Uterus (tissue), 4 donors: ENCODE results near the gene RPN1. TPM values are rescaled to one million over a fixed set of nuclear protein-coding genes. Genes with fewer than 3 reads are reported as not detected.
A peak's percentile ranks its signal among the peaks of the same experiment; 100 is the strongest.

Source experiments
- DNase-seq, 2 donors: peaks; one replicate each; pipeline ENCODE4 v3.0.0-alpha.2; 2019 to 2020
- H3K27ac ChIP-seq, 2 donors: fragments of 200-600 bp; sonication (generic); 1 replicate in 1 of 2; 2 replicates in 1 of 2; pipeline ENCODE4 v1.5.1; 2016 to 2018
- H3K27me3 ChIP-seq, 2 donors: fragments of 200-600 bp; sonication (generic); one replicate each; pipeline ENCODE4 v1.5.1; 2018 to 2019; ENCODE audit warnings: control low read depth in 1 of 2
- H3K36me3 ChIP-seq, 2 donors: fragments of 200-600 bp; sonication (generic); one replicate each; pipeline ENCODE4 v1.5.1; 2019; ENCODE audit warnings: control low read depth in 1 of 2
- H3K4me1 ChIP-seq, 2 donors: fragments of 200-600 bp; sonication (generic); one replicate each; pipeline ENCODE4 v1.5.1; 2018 to 2019; ENCODE audit warnings: control low read depth in 1 of 2
- H3K4me3 ChIP-seq, 2 donors: fragments of 200-600 bp; sonication (generic); 1 replicate in 1 of 2; 2 replicates in 1 of 2; pipeline ENCODE4 v1.5.1; 2018 to 2019; ENCODE audit warnings: mild to moderate bottlenecking in 1 of 2
- H3K9me3 ChIP-seq, 2 donors: fragments of 200-600 bp; sonication (generic); one replicate each; pipeline ENCODE4 v1.5.1; 2019; ENCODE audit warnings: control low read depth in 1 of 2
- POLR2A ChIP-seq, 2 donors: fragments of 450-650 bp; IDR thresholded peaks; one replicate each; pipeline ENCODE4 v1.6.1; 2016; ENCODE audit warnings: antibody characterized with exemption in 2 of 2, mild to moderate bottlenecking in 1 of 2, moderate library complexity in 1 of 2
- intact Hi-C: fragments of 100-400 bp; cut with DNase I; formaldehyde crosslinking; loops from one replicate; pipeline ENCODE4 v1.15.1; 2023; ENCODE audit warnings: low total_unique reads
- total RNA-seq, 4 donors: library from RNA; depleted of rRNA in 3 of 4; stranded (reverse); fragments of >200 nt in 3 of 4; gene quantifications; one replicate each; pipeline versions ENCODE4 v1.1.0 to v1.2.4, GENCODE V29; 2014 to 2023
- TF ChIP-seq, protein P1 (sequence below), 4 experiments: fragments of 200-600 bp in 2 of 4; fragments of 450-650 bp in 2 of 4; sonication (generic) in 2 of 4; IDR thresholded peaks; one replicate each; pipeline ENCODE4 v1.5.1; 2016 to 2019; ENCODE audit warnings: antibody characterized with exemption in 4 of 4, mild to moderate bottlenecking in 2 of 4, moderate library complexity in 1 of 4
- donor health status: DM: yes; HTN: yes; CAD: no.

RPN1 gene
- total RNA-seq, 4 donors from 2014 or later, result 134 to 307 (median 209) TPM

DNA sequence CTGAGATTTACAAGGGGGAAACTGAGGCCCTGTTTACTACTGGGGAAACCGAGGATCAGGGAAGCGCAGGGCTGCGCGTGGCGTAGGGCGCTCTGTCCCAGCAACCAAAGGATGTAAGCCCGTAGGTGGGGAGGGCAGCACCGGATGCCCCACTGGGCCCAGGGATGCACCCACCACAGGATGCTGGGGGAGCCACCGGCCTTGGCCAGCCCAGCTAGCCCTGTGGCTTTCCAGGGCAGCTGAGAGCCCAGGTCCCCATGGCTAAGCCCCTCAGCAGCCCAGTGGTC is 33.4 kb downstream of the RPN1 start:
- Histone ChIP-seq H3K9me3 (no peaks in the 10 kb centered on the region), H3K36me3 (no peaks in the 10 kb centered on the region), H3K4me3 (peak overlapping the region; percentile 69 to 88), H3K27ac (peak overlapping the region; percentile 83 to 95), H3K4me1 (no peaks in the 10 kb centered on the region), H3K27me3 (no peaks in the 10 kb centered on the region)
- intact Hi-C loops, result no loop called here
- no peak for DNase-seq
- TF ChIP-seq POLR2A (IDR thresholded peaks at IDR 0.05), result no peak
- TF ChIP-seq, protein P1, sequence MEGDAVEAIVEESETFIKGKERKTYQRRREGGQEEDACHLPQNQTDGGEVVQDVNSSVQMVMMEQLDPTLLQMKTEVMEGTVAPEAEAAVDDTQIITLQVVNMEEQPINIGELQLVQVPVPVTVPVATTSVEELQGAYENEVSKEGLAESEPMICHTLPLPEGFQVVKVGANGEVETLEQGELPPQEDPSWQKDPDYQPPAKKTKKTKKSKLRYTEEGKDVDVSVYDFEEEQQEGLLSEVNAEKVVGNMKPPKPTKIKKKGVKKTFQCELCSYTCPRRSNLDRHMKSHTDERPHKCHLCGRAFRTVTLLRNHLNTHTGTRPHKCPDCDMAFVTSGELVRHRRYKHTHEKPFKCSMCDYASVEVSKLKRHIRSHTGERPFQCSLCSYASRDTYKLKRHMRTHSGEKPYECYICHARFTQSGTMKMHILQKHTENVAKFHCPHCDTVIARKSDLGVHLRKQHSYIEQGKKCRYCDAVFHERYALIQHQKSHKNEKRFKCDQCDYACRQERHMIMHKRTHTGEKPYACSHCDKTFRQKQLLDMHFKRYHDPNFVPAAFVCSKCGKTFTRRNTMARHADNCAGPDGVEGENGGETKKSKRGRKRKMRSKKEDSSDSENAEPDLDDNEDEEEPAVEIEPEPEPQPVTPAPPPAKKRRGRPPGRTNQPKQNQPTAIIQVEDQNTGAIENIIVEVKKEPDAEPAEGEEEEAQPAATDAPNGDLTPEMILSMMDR (IDR thresholded peaks at IDR 0.05), result no peak

DNA sequence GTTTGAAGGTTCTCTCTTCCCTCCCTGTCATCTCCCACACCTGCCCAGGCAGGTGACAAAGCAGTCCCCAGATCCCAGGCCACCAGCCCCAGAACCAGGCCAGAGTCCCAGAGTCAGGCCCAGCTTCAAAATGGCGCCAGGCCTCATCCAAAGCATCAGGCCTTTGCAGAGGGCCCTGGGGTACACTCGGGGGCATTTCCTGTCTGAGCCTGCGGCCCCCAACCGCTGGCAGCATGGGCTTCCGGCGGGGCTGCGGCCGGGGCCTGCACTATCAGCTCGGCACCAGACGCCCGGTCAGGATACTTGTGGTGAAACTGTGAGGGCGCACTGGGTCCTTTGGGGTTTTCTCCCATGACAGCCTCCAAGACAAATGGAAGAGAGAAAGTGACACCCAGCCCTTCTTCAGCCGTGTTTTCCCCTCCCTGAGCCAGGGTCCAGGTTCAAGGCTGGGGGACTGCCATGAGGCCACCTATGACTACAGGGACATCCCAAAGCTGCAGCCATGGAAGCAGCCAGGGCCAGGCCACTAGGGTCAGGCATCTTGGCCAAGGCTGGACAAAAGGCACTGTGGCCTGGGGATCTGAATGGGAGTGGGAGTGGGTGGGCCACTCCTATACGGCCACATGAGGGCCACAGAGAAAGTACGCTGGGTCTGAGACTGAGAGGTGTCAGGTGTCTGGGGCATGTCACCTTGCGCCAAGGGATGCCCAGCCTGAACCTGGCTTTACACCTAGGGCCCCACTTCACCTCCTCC is 33.9 kb downstream of the RPN1 start:
- Histone ChIP-seq H3K36me3 (no peaks in the 10 kb centered on the region), H3K9me3 (no peaks in the 10 kb centered on the region), H3K4me1 (no peaks in the 10 kb centered on the region), H3K27ac (peak overlapping the region; percentile 83 to 95), H3K27me3 (no peaks in the 10 kb centered on the region), H3K4me3 (no peak overlapping the region)
- intact Hi-C loops, result no loop called here
- no peak for DNase-seq
- TF ChIP-seq, protein P1 (IDR thresholded peaks at IDR 0.05), result no peak
- TF ChIP-seq POLR2A (IDR thresholded peaks at IDR 0.05), result no peak

DNA sequence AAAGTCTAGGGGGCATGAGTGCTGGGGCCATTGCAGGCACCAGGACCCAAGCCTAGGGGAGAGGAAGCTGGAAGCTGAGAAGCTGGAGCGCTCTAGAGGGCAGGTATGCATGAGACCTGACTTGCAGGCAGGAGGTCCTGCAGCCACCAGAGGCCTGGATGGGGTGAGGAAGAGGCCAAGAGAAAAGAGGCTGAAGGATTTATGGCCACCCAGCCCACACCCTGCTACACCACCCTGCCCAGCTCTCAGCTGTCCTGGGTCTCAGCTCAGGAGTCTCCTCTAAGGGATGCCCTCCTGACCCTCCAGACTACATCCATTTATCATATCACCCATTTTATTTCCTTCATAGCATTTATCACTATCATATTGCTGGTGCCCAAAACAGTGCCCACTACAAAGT is 36.5 kb downstream of the RPN1 start:
- H3K9me3 ChIP-seq, result no peaks in the 10 kb centered on the region
- intact Hi-C loops, result no loop called here
- no peak for DNase-seq
- H3K27me3 ChIP-seq, result no peaks in the 10 kb centered on the region
- no peak overlapping the region for H3K27ac ChIP-seq
- H3K4me3 ChIP-seq, result no peak overlapping the region
- TF ChIP-seq, protein P1 (IDR thresholded peaks at IDR 0.05), result no peak
- no peak for TF ChIP-seq POLR2A (IDR thresholded peaks at IDR 0.05)
- no peaks in the 10 kb centered on the region for H3K4me1 ChIP-seq
- no peaks in the 10 kb centered on the region for H3K36me3 ChIP-seq

DNA sequence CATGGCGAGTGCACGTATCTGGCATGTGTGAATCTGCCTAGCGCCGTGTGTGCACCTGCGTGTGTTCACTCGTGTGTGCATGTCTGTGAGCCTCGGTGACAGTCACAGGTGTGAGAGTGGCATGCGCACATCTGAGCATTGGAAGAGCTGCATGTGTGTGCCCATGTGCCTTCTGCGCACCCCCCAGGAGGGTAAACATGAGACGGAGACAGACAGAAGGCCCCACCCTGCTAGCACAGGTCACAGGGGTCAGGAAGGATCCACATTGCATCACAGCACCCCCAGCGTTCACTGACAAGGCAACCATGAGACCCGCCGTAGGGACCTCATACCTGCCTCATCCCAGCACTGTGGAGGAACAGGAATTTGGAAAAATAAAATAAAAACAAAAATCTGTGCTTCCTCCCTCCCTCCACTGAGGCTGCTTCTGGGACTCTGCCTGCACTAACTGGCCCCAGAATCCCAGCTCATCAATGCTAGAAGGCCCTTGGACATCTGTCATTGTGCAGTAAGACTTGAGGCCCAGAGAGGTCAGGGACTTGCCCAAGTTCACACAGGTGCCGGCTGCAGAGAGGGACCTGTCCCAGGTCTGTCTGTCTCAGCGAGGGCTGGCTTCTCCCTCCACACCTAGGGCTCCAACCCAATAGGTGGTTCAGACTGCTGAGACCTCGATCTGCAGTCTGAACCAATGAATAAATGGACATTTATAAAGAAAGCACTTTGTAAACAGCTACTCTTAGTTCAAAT is 37.4 kb downstream of the RPN1 start:
- intact Hi-C loops, result no loop called here
- H3K27ac ChIP-seq, result no peak overlapping the region
- no peaks in the 10 kb centered on the region for H3K9me3 ChIP-seq
- H3K36me3 ChIP-seq, result no peaks in the 10 kb centered on the region
- H3K4me1 ChIP-seq, result no peaks in the 10 kb centered on the region
- no peak overlapping the region for H3K4me3 ChIP-seq
- no peaks in the 10 kb centered on the region for H3K27me3 ChIP-seq
- DNase-seq, result no peak
- TF ChIP-seq POLR2A (IDR thresholded peaks at IDR 0.05), result no peak
- TF ChIP-seq, protein P1 (IDR thresholded peaks at IDR 0.05), result no peak

DNA sequence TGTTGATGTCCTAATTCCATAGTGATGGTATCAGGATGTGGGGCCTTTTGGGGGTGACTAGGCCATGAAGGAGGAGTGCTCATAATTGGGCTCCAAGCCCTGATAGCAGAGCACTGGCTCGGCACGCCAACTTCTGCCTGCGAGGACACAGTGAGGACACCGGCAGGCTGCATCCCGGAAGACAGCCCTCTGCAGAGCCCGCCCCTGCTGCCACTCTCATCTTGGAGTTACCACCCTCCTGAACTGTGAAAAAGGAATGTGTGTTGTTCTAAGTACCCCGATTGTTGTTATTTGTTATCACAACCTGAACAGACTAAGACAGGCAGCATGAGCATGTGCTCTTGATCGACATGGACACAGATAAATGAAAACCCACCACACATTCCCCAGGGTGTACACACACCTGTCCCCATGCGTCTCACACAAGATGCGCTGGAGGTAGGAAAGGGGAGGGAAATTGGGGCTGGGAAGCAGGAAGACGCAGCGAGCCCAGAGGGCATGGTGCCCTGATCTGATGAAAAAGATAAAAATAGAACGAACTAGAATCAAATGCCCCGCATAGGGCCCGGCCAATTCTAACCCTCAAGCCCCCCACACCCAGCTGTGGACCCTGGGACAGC is 40.1 kb downstream of the RPN1 start:
- no peak for DNase-seq
- H3K9me3 ChIP-seq, result no peaks in the 10 kb centered on the region
- TF ChIP-seq POLR2A (IDR thresholded peaks at IDR 0.05), result no peak
- TF ChIP-seq, protein P1 (IDR thresholded peaks at IDR 0.05), result no peak
- no peaks in the 10 kb centered on the region for H3K4me1 ChIP-seq
- no peaks in the 10 kb centered on the region for H3K36me3 ChIP-seq
- no peak overlapping the region for H3K27ac ChIP-seq
- intact Hi-C loops, result no loop called here
- no peak overlapping the region for H3K4me3 ChIP-seq
- no peaks in the 10 kb centered on the region for H3K27me3 ChIP-seq
